ENCODE results near the gene SBK1. TPM values are rescaled to one million over a fixed set of nuclear protein-coding genes. Genes with fewer than 3 reads are reported as not detected.

The SBK1 gene
- total and polyA plus RNA-seq, 2 experiments from 2014 or later, result 12.0 to 15.3 TPM

- H3K4me1 ChIP-seq (ENCODE audit: low read depth), result peaks cover 5% of the 10 kb centered on the region
These were observed 3.0 kb downstream of the SBK1 start for GRCh38 chr16:28295276-28295675.

DNA sequence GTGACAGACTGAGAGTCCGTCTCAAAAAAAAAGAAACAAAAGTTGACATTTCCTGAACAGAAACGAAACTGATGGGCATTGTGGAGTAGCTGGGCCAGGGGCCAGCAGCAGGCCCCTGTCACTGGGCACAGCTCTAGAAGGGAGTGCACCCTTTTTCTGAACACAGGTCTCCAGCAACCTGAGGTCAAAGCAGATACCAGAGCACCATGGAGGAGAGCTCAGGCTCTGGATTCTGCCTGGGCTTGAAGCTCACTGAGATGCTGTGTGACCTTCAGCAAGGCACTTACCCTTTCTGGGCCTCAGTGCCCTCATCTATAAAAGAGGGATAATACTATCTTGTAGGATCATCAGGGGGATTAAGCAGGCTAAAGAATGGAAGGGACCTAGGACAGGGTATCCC is 5.0 kb downstream of the SBK1 start:
- Histone ChIP-seq H3K9me3 (ENCODE audit: low read depth) (no peaks in the 10 kb centered on the region), H3K4me1 (ENCODE audit: low read depth) (no peaks in the 10 kb centered on the region), H3K4me3 (no peak overlapping the region), H3K27ac (no peak overlapping the region), H3K27me3 (no peaks in the 10 kb centered on the region), H3K36me3 (no peaks in the 10 kb centered on the region)
- no peak for DNase-seq (ENCODE audit: low read depth in 1 of 2, low spot score in 1 of 2)
- TF ChIP-seq, protein P1, sequence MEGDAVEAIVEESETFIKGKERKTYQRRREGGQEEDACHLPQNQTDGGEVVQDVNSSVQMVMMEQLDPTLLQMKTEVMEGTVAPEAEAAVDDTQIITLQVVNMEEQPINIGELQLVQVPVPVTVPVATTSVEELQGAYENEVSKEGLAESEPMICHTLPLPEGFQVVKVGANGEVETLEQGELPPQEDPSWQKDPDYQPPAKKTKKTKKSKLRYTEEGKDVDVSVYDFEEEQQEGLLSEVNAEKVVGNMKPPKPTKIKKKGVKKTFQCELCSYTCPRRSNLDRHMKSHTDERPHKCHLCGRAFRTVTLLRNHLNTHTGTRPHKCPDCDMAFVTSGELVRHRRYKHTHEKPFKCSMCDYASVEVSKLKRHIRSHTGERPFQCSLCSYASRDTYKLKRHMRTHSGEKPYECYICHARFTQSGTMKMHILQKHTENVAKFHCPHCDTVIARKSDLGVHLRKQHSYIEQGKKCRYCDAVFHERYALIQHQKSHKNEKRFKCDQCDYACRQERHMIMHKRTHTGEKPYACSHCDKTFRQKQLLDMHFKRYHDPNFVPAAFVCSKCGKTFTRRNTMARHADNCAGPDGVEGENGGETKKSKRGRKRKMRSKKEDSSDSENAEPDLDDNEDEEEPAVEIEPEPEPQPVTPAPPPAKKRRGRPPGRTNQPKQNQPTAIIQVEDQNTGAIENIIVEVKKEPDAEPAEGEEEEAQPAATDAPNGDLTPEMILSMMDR (IDR thresholded peaks at IDR 0.05; ENCODE audit: low read depth, low read length), result no peak

More at GRCh38 chr16:28295276-28295675, 3.0 kb downstream of the SBK1 start:
- DNase-seq (ENCODE audit: low read depth in 1 of 2, low spot score in 1 of 2), result no peak
- H3K36me3 ChIP-seq, result no peaks in the 10 kb centered on the region
- no peaks in the 10 kb centered on the region for H3K27me3 ChIP-seq
- TF ChIP-seq, protein P1 (IDR thresholded peaks at IDR 0.05; ENCODE audit: low read depth, low read length), result no peak
- no peak overlapping the region for H3K27ac ChIP-seq
- H3K9me3 ChIP-seq (ENCODE audit: low read depth), result no peaks in the 10 kb centered on the region
- no peak overlapping the region for H3K4me3 ChIP-seq

GRCh38 chr16:28297784-28298510 is 5.6 kb downstream of the SBK1 start:
- TF ChIP-seq, protein P1 (IDR thresholded peaks at IDR 0.05; ENCODE audit: low read depth, low read length), result no peak
- peak in 1 of 2 donors; percentile 28 for DNase-seq (ENCODE audit: low read depth in 1 of 2, low spot score in 1 of 2)
- Histone ChIP-seq H3K36me3 (no peaks in the 10 kb centered on the region), H3K27me3 (no peaks in the 10 kb centered on the region), H3K4me3 (no peak overlapping the region), H3K27ac (no peak overlapping the region), H3K9me3 (ENCODE audit: low read depth) (no peaks in the 10 kb centered on the region), H3K4me1 (ENCODE audit: low read depth) (no peaks in the 10 kb centered on the region)

GRCh38 chr16:28298511-28298878 is 6.2 kb downstream of the SBK1 start:
- H3K36me3 ChIP-seq, result no peaks in the 10 kb centered on the region
- H3K4me3 ChIP-seq, result no peak overlapping the region
- H3K27me3 ChIP-seq, result no peaks in the 10 kb centered on the region
- H3K9me3 ChIP-seq (ENCODE audit: low read depth), result no peaks in the 10 kb centered on the region
- TF ChIP-seq, protein P1 (IDR thresholded peaks at IDR 0.05; ENCODE audit: low read depth, low read length), result no peak
- DNase-seq (ENCODE audit: low read depth in 1 of 2, low spot score in 1 of 2), result peak in 1 of 2 donors; percentile 48
- H3K27ac ChIP-seq, result no peak overlapping the region
- no peaks in the 10 kb centered on the region for H3K4me1 ChIP-seq (ENCODE audit: low read depth)

- Histone ChIP-seq H3K27me3 (no peaks in the 10 kb centered on the region), H3K4me3 (no peak overlapping the region), H3K36me3 (no peaks in the 10 kb centered on the region), H3K9me3 (ENCODE audit: low read depth) (no peaks in the 10 kb centered on the region), H3K4me1 (ENCODE audit: low read depth) (no peaks in the 10 kb centered on the region), H3K27ac (no peak overlapping the region)
- DNase-seq (ENCODE audit: low read depth in 1 of 2, low spot score in 1 of 2), result no peak
- TF ChIP-seq, protein P1 (IDR thresholded peaks at IDR 0.05; ENCODE audit: low read depth, low read length), result no peak
These were observed 8.0 kb downstream of the SBK1 start for GRCh38 chr16:28300327-28300726.
